Measurements from ENCODE around the gene PRPSAP1.

Gene PRPSAP1

DNA sequence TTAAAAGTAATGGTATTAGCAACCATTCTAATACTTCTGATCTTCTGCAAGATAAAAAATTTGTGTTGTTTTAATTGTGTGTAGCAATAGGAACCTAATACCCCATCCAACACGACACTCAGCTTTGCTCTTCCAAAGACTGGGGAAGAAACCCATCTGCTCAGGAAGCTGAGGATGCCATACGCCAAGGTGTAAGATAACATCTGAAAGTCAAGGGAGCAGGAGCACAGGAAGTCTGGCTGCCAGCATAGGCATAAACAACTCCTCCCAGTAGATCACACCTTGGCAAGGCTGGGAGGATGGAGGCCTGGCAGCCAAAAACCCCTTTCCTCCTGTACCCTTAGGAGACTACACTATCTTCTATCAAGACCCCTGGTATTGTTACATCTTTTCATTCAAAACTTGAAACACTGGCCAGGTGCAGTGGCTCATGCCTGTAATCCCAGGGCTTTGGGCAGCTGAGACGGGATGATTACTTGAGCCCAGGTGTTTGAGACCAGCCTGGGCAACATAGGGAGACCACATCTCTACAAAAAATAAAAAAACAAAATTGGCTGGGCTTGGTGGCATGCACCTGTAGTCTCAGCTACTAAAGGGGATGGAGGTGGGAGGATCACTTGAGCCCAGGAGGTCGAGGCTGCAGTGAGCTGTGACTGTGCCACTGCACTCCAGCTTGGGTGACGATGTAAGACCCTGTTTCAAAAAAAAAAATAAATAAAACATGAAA, 25.0 kb upstream of the PRPSAP1 start:
- TF ChIP-seq, protein P1, sequence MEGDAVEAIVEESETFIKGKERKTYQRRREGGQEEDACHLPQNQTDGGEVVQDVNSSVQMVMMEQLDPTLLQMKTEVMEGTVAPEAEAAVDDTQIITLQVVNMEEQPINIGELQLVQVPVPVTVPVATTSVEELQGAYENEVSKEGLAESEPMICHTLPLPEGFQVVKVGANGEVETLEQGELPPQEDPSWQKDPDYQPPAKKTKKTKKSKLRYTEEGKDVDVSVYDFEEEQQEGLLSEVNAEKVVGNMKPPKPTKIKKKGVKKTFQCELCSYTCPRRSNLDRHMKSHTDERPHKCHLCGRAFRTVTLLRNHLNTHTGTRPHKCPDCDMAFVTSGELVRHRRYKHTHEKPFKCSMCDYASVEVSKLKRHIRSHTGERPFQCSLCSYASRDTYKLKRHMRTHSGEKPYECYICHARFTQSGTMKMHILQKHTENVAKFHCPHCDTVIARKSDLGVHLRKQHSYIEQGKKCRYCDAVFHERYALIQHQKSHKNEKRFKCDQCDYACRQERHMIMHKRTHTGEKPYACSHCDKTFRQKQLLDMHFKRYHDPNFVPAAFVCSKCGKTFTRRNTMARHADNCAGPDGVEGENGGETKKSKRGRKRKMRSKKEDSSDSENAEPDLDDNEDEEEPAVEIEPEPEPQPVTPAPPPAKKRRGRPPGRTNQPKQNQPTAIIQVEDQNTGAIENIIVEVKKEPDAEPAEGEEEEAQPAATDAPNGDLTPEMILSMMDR (IDR thresholded peaks at IDR 0.05; ENCODE audit: poor library complexity, severe bottlenecking): no peak
- H3K4me3 ChIP-seq (ENCODE audit: severe bottlenecking): no peak overlapping the region
- H3K36me3 ChIP-seq (ENCODE audit: low read depth): no peaks in the 10 kb centered on the region
- no peak overlapping the region for H3K27ac ChIP-seq (ENCODE audit: poor library complexity, severe bottlenecking)
- ATAC-seq (ENCODE audit: low read depth) (no peak), DNase-seq (ENCODE audit: low spot score) (peak; percentile 20)
- no peaks in the 10 kb centered on the region for H3K27me3 ChIP-seq (ENCODE audit: insufficient read depth, poor library complexity, severe bottlenecking)
- H3K4me1 ChIP-seq (ENCODE audit: insufficient read depth, poor library complexity, severe bottlenecking): no peaks in the 10 kb centered on the region
- H3K9me3 ChIP-seq (ENCODE audit: severe bottlenecking): no peaks in the 10 kb centered on the region

DNA sequence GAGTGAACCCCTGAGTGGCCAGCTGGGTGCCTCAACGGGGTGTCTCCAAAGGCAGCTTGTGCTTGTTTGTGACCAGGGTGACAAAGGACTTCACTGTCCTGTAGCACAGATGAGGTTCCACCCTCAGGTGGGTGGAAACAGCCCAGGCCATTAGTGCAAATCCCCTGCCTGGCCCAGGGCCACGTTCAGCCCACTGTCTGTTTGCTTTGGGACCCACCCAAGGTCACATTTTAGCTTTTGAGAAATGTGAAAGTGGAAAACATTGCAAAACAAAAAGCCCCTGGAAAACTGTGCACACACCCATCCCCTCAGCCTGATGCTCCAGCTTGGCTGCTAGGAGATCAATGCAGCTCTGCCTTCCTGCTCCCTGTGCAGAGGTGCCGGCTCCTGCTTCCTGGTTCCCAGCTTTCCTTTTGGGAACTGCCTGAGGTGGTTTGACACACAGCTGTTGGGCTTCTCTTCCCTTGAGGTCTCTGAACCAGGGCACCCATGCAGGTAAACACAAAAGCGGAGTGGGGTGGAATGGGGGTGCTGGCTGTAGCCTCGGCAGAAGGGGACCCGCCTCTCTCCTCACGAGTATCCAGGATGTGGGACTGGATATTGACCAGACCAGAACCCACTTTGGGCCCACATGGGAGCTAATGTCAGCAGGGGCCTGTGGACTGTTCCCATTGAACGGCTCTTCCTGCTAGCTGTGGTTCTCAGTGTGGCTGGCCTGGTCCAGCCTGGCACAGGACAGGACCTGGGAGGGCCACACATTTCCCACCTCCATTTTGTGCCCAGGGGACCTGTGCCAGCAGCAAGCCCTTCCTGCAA, 22.8 kb upstream of the PRPSAP1 start:
- Histone ChIP-seq H3K27me3 (ENCODE audit: insufficient read depth, poor library complexity, severe bottlenecking) (no peaks in the 10 kb centered on the region), H3K36me3 (ENCODE audit: low read depth) (no peaks in the 10 kb centered on the region), H3K27ac (ENCODE audit: poor library complexity, severe bottlenecking) (no peak overlapping the region), H3K4me1 (ENCODE audit: insufficient read depth, poor library complexity, severe bottlenecking) (peaks cover 18% of the 10 kb centered on the region), H3K9me3 (ENCODE audit: severe bottlenecking) (no peaks in the 10 kb centered on the region), H3K4me3 (ENCODE audit: severe bottlenecking) (no peak overlapping the region)
- no peak for ATAC-seq (ENCODE audit: low read depth)
- DNase-seq (ENCODE audit: low spot score): peak; percentile 54
- TF ChIP-seq, protein P1 (IDR thresholded peaks at IDR 0.05; ENCODE audit: poor library complexity, severe bottlenecking): no peak

DNA sequence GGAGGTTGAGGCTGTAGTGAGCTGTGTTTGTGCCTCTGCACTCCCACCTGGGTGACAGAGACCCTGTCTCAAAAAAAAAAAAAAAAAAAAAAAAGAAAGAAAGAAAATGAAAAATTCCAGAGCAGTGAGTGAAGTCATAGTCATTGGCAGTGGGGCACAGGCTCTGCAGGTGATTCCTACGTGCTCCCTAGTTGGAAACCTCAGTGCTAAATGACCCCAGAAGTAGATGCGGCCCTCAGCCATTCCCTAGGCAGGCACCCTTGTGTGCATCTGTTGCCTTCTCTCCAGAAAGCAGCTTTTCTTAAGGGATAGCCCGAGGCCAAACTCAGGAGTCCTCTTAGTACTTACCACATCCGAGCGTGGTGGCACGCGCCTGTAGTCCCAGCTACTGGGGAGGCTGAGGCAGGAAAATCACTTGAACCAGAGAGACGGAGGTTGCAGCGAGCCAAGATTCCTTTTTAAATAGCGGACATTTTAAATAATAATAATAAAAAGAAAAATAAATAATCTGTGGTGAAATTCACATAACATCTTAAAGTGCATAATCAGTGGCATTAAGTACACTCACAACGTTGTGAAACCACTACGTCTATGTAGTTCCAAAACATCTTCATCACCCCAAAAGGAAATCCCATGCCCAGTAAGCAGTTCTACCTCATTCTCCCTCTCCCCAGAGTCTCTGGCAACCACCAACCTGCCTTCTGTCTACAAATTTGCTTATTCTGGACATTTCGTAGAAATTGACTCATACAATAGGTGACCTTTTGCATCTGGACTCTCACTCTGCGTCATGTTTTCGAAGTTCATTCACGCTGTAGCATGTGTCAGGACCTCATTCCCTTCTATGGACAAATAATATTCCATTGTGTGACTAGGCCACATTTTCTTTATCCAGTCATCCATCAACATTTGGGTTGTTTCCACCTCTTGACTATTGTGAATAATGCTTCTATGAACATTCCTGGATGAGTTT, 18.2 kb upstream of the PRPSAP1 start:
- peak; percentile 73 for DNase-seq (ENCODE audit: low spot score)
- H3K36me3 ChIP-seq (ENCODE audit: low read depth): no peaks in the 10 kb centered on the region
- H3K27me3 ChIP-seq (ENCODE audit: insufficient read depth, poor library complexity, severe bottlenecking): no peaks in the 10 kb centered on the region
- no peaks in the 10 kb centered on the region for H3K9me3 ChIP-seq (ENCODE audit: severe bottlenecking)
- ATAC-seq (ENCODE audit: low read depth): peak; percentile 74
- TF ChIP-seq, protein P1 (IDR thresholded peaks at IDR 0.05; ENCODE audit: poor library complexity, severe bottlenecking): no peak
- no peak overlapping the region for H3K4me3 ChIP-seq (ENCODE audit: severe bottlenecking)
- peak overlapping the region; percentile 97 for H3K27ac ChIP-seq (ENCODE audit: poor library complexity, severe bottlenecking)
- peaks cover 34% of the 10 kb centered on the region for H3K4me1 ChIP-seq (ENCODE audit: insufficient read depth, poor library complexity, severe bottlenecking)

DNA sequence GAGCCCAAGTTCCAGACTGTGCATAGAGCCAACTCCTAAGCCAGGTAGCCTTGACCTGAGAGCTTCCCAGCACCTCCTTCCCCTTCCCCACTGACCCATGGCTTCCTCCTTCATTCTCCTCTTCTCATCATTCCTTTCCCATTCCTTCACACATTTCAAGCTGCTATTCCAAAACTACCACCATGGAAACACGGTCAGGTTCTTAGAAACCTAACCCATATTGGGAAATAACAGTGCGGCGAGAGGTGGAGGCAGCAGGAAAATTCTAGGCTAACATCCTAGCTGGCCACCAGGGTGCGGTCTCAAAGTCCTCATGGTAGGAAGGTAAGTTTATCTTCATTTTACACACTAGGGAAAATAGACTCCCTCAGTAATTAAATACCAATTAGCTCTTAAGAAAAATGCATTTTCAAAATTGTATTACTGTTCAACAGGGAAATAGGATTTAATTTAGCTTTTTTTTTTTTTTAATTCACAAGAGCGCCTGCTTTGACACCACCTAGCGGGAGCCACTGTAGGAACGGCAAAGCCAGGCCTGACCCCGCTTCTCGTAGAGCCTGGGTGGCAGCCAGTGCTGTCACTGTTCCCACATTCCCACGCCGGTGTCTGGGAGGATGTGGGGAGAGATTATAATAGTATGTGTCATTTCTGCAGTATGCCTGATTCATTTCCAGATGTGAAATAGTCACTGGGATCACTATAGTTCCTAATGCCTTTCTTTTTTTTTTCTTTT, 16.7 kb upstream of the PRPSAP1 start:
- TF ChIP-seq, protein P1 (IDR thresholded peaks at IDR 0.05; ENCODE audit: poor library complexity, severe bottlenecking): peak; percentile 89
- no peaks in the 10 kb centered on the region for H3K27me3 ChIP-seq (ENCODE audit: insufficient read depth, poor library complexity, severe bottlenecking)
- no peaks in the 10 kb centered on the region for H3K9me3 ChIP-seq (ENCODE audit: severe bottlenecking)
- DNase-seq (ENCODE audit: low spot score) (peak; percentile 92), ATAC-seq (ENCODE audit: low read depth) (peak; percentile 72)
- no peak overlapping the region for H3K4me3 ChIP-seq (ENCODE audit: severe bottlenecking)
- H3K36me3 ChIP-seq (ENCODE audit: low read depth): no peaks in the 10 kb centered on the region
- peaks cover 34% of the 10 kb centered on the region for H3K4me1 ChIP-seq (ENCODE audit: insufficient read depth, poor library complexity, severe bottlenecking)
- H3K27ac ChIP-seq (ENCODE audit: poor library complexity, severe bottlenecking): peak overlapping the region; percentile 97
